Measurements from ENCODE around the gene ZSWIM8. TPM values are rescaled to one million over a fixed set of nuclear protein-coding genes. Genes with fewer than 3 reads are reported as not detected.

ZSWIM8 gene
- total RNA-seq, 2 experiments from 2014 or later = 66.4 to 70.7 TPM

DNA sequence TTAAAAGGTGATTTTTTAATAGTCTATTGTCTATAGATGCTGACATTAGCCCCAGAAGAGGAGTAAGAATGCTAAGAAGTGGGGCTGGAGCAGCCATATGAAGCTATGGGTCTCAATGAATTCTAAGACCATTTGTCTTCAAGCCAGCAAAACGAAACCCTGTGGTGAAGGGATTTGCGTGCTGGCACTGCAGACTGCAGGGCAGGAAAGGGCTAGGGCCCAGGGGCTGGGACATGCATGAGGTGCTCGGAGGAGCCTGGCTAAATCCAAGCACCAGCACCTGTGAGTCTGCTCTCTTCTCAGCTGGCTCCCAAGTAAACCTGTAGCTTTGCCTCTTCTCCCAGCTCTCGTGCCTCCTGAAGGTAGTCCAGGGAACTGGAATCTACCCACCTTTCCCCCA is 27.3 kb downstream of the ZSWIM8 start:
- H3K4me1 Mint-ChIP-seq (ENCODE audit: low read depth) = peaks cover 35% of the 10 kb centered on the region
- POLR2A ChIA-PET = interaction anchor here (0.8 to 8.2 kb wide), 5 partner anchors 9 to 69 kb away, joined by 3 to 88 read pairs (median 4); partner anchors contain the start of genes CHCHD1, SEC24C and ZSWIM8
- Histone ChIP-seq H3K27me3 (ENCODE audit: control insufficient read depth in 1 of 2, insufficient read depth in 2 of 2, low read length in 2 of 2) (no peaks in the 10 kb centered on the region), H3K27ac (ENCODE audit: low read depth in 1 of 2, low read length in 2 of 2) (peak overlapping the region in 1 of 2 donors; percentile 25), H3K9me3 (ENCODE audit: control insufficient read depth in 1 of 2, insufficient read depth in 1 of 2, low read length in 2 of 2) (peaks cover 0 to 7% of the 10 kb centered on the region in 2 experiments), H3K4me3 (ENCODE audit: low read length) (no peak overlapping the region), H3K36me3 (ENCODE audit: insufficient read depth, low read length) (peaks cover 69% of the 10 kb centered on the region), H3K4me1 (ENCODE audit: insufficient read depth, low read length) (peaks cover 38% of the 10 kb centered on the region)
- H3K27me3 Mint-ChIP-seq = no peaks in the 10 kb centered on the region
- DNase-seq = no peak
- H3K9me3 Mint-ChIP-seq = no peaks in the 10 kb centered on the region
- intact Hi-C loops (cut with DNase I, micrococcal nuclease) = loop anchor here in 1 of 2 experiments (2.0 to 10.0 kb wide), 3 partner anchors 68 to 1015 kb away; partner anchors contain the start of genes KAT6B and PPP3CB
- peaks cover 80% of the 10 kb centered on the region for H3K36me3 Mint-ChIP-seq (ENCODE audit: low read depth)
- peak overlapping the region; percentile 80 for H3K27ac Mint-ChIP-seq
- CTCF ChIA-PET = interaction anchor here (1.0 to 1.4 kb wide), 2 partner anchors 53 to 67 kb away, joined by 3 to 5 read pairs; no protein-coding TSS in a partner anchor
- no peak for ATAC-seq (ENCODE audit: poor library complexity)
- TF ChIP-seq, protein P1, sequence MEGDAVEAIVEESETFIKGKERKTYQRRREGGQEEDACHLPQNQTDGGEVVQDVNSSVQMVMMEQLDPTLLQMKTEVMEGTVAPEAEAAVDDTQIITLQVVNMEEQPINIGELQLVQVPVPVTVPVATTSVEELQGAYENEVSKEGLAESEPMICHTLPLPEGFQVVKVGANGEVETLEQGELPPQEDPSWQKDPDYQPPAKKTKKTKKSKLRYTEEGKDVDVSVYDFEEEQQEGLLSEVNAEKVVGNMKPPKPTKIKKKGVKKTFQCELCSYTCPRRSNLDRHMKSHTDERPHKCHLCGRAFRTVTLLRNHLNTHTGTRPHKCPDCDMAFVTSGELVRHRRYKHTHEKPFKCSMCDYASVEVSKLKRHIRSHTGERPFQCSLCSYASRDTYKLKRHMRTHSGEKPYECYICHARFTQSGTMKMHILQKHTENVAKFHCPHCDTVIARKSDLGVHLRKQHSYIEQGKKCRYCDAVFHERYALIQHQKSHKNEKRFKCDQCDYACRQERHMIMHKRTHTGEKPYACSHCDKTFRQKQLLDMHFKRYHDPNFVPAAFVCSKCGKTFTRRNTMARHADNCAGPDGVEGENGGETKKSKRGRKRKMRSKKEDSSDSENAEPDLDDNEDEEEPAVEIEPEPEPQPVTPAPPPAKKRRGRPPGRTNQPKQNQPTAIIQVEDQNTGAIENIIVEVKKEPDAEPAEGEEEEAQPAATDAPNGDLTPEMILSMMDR (IDR thresholded peaks at IDR 0.05) = no peak
- H3K4me3 Mint-ChIP-seq = peak overlapping the region; percentile 84

DNA sequence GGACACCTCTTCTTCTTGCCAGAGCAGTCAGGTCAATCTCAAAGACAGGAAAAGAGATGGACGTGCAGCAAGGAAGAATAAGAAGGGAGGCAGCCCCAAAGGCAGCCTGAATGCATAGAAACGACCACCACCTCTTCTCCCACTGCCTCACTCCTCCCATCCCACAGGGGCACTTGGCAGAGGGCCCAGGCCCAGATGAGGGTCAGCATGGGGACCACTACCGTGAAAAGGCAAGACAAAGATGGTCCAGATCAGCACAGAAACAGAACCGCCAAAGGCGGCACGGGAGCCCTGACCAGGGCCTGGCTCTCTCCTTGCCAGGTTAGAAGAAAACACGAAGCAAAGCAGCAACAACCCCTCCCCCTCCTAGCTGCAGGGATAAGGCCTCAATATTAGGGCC is 27.9 kb downstream of the ZSWIM8 start:
- intact Hi-C loops (cut with DNase I, micrococcal nuclease) = loop anchor here in 1 of 2 experiments (2.0 to 10.0 kb wide), 3 partner anchors 67 to 1014 kb away; partner anchors contain the start of genes KAT6B and PPP3CB
- peaks cover 69% of the 10 kb centered on the region for H3K36me3 ChIP-seq (ENCODE audit: insufficient read depth, low read length)
- peaks cover 0 to 7% of the 10 kb centered on the region in 2 experiments for H3K9me3 ChIP-seq (ENCODE audit: control insufficient read depth in 1 of 2, insufficient read depth in 1 of 2, low read length in 2 of 2)
- peaks cover 80% of the 10 kb centered on the region for H3K36me3 Mint-ChIP-seq (ENCODE audit: low read depth)
- H3K4me1 Mint-ChIP-seq (ENCODE audit: low read depth) = peaks cover 28% of the 10 kb centered on the region
- no peak overlapping the region for H3K27ac ChIP-seq (ENCODE audit: low read depth in 1 of 2, low read length in 2 of 2)
- peaks cover 31% of the 10 kb centered on the region for H3K4me1 ChIP-seq (ENCODE audit: insufficient read depth, low read length)
- no peak for DNase-seq
- ATAC-seq (ENCODE audit: poor library complexity) = no peak
- H3K27me3 Mint-ChIP-seq = no peaks in the 10 kb centered on the region
- H3K4me3 ChIP-seq (ENCODE audit: low read length) = no peak overlapping the region
- ChIA-PET CTCF (interaction anchor here (1.4 kb wide), 1 partner anchor 52 kb away, joined by 3 read pairs; no protein-coding TSS in a partner anchor), POLR2A (interaction anchor here (1.1 to 2.0 kb wide), 2 partner anchors 40 to 41 kb away, joined by 3 to 5 read pairs; a partner anchor contains a TSS)
- no peaks in the 10 kb centered on the region for H3K27me3 ChIP-seq (ENCODE audit: control insufficient read depth in 1 of 2, insufficient read depth in 2 of 2, low read length in 2 of 2)
- H3K9me3 Mint-ChIP-seq = no peaks in the 10 kb centered on the region
- H3K4me3 Mint-ChIP-seq = peak overlapping the region; percentile 84
- TF ChIP-seq, protein P1 (IDR thresholded peaks at IDR 0.05) = no peak
- H3K27ac Mint-ChIP-seq = peak overlapping the region; percentile 80

DNA sequence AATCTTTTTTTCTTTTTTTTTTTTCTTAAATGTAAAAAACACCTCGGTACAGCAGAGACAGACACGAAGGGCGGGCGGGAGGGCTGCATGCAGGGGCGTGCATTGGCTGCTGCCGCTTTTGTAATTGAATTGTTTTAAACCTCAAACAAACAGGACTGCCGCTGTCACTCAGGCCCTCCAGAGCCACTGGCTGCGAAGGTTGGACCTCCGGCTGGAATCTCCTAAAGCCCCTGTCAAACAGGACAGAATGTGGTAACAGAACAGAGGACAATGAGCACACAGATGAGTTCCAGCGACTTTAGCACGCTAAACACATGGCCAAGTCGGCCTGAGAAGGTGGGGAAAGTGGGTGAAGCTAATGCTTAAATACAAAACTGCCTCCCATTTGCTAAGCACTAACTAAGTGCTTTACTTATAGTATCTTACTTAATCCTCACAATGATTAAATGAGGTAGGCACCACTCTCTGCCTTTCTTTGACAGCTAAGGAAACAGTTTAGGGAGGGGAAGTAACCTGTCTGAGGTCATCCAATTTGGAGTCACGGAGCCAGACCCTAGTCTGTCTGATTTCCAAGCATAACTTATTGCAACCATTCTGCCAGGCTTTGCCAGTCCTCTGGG is 29.0 kb downstream of the ZSWIM8 start:
- Histone ChIP-seq H3K27ac (ENCODE audit: low read depth in 1 of 2, low read length in 2 of 2) (no peak overlapping the region), H3K36me3 (ENCODE audit: insufficient read depth, low read length) (peaks cover 68% of the 10 kb centered on the region), H3K4me1 (ENCODE audit: insufficient read depth, low read length) (peaks cover 23% of the 10 kb centered on the region), H3K9me3 (ENCODE audit: control insufficient read depth in 1 of 2, insufficient read depth in 1 of 2, low read length in 2 of 2) (peaks cover 0 to 7% of the 10 kb centered on the region in 2 experiments), H3K27me3 (ENCODE audit: control insufficient read depth in 1 of 2, insufficient read depth in 2 of 2, low read length in 2 of 2) (no peaks in the 10 kb centered on the region), H3K4me3 (ENCODE audit: low read length) (no peak overlapping the region)
- peaks cover 18% of the 10 kb centered on the region for H3K4me1 Mint-ChIP-seq (ENCODE audit: low read depth)
- no peaks in the 10 kb centered on the region for H3K9me3 Mint-ChIP-seq
- TF ChIP-seq, protein P1 (IDR thresholded peaks at IDR 0.05) = no peak
- ChIA-PET CTCF (interaction anchor here (1.4 kb wide), 1 partner anchor 22 kb away, joined by 3 read pairs; no protein-coding TSS in a partner anchor), POLR2A (interaction anchor here (1.1 kb wide), 1 partner anchor 42 kb away, joined by 3 read pairs; a partner anchor contains a TSS)
- no peak for DNase-seq
- H3K36me3 Mint-ChIP-seq (ENCODE audit: low read depth) = peaks cover 76% of the 10 kb centered on the region
- H3K27me3 Mint-ChIP-seq = no peaks in the 10 kb centered on the region
- no peak overlapping the region for H3K4me3 Mint-ChIP-seq
- no peak for ATAC-seq (ENCODE audit: poor library complexity)
- H3K27ac Mint-ChIP-seq = no peak overlapping the region
- intact Hi-C loops (cut with DNase I, micrococcal nuclease) = loop anchor here in 1 of 2 experiments (5.0 to 10.0 kb wide), 2 partner anchors 320 to 1013 kb away; partner anchors contain the start of genes KAT6B and PPP3CB
